Middle frontal gyrus (tissue), 1 donor: Measurements from ENCODE around the gene USP15.

ENCODE experiments used
- DNase-seq: peaks from one replicate; pipeline ENCODE4 v3.0.0-alpha.2; 2015; ENCODE audit warnings: low spot score; ENCODE audit errors: extremely low spot score

The USP15 gene

GRCh38 chr12:62279961-62280360 is 19.8 kb downstream of the USP15 start:
- no peak for DNase-seq

- DNase-seq: no peak
Measured at GRCh38 chr12:62282057-62282774, 22.0 kb downstream of the USP15 start.

GRCh38 chr12:62284749-62285148 is 24.5 kb downstream of the USP15 start:
- no peak for DNase-seq

GRCh38 chr12:62285284-62285683 is 25.1 kb downstream of the USP15 start:
- no peak for DNase-seq

DNA sequence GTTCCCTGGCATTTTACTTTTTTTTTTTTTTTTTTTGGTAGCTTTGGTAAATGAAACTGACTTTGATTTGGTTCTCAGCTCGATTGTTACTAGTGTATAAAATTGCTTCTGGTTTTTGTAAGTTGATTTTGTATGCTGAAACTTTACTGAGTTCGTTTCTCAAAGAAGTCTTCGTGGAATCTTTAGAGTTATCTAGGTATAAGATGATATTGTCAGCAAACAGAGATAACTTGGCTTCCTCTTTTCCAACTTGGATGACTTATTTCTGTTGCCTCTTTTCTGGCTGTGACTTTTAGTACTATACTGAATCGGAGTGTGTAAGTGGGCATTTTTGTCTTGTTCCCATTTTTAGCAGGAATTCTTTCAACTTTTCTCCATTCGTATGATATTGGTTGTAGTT is 28.1 kb downstream of the USP15 start:
- no peak for DNase-seq

DNA sequence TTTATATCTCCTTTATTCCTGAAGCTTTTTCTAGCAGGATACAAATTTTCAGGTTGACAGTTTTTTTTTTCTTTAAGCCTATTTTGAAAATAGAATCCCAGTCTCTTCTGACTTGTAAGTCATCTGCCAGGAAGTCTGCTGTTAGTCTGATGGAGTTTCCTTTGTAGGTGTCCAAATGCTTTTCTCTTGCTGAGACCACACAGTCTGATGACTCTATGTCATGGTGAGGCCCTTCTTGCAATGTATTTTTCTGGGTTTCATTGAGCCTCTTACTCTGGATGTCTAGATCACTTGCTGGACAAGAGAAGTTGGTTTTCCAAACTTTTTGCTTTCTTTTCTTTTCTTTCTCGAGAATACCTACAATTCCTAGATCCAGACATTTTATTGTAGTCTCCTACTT is 30.6 kb downstream of the USP15 start:
- DNase-seq: no peak

DNA sequence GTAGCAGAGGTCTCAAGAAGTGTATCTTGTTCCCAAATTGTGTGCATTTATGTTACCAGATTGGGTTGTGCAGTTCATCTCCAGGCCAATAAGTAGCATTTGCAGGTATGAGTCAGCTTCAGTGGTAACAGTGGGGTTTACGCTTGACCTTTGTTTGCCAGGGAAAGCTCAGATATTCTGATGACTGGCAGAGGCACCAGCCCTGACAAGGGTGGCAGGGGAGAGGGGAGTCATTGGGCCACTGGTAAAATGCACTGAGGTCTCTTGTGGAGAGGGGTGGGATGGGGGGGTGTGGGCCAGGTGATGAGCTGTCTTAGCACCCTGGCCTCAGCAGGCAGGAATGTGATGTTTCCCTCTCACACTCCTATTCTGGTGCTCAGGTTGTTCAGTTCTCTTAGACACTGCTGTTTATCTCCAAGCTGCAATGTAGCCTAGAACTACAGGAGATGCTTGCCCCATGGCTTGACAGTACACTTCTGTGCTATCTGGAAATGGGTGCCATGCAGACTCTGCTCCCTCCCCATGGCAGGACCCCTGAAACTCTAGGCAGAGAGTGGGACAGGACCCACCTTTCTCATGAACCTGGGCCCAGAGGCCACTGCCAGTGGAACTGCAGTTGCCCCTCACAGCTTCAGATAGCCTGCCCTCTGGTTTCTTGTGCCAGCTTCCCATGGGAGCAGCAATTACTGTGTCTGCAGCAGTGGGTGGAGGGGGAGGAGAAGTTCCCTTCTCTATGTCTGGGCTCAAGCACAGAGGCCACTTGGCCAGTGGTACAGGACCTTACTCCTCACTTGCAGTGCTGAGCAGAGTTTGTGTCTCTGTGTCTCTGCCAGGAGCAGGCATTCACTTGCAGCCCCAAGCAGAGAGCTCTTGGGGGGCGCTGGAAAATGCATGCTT is 31.9 kb downstream of the USP15 start:
- DNase-seq: no peak

GRCh38 chr12:62292761-62293344 is 32.6 kb downstream of the USP15 start:
- DNase-seq: no peak

- DNase-seq: no peak
Measured at GRCh38 chr12:62294378-62294777, 34.2 kb downstream of the USP15 start.

DNA sequence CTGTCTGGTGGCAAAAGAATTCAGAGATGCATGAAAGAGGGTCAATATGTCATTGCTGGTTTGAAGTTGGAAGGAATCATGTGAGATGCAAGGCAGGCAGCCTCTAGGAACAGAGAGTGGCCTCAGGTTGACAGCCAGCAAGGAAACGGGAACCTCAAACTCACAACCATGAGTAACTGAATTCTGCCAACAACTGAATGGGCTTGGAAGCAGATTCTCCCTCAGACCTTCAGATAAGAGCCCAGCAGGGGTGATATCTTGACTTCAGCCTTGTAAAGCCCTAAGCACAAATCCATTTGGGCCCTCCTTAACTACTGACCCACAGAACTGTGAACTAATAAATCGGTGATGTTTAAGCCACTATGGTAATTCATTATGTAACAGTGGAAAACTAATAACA is 35.8 kb downstream of the USP15 start:
- DNase-seq: no peak

DNA sequence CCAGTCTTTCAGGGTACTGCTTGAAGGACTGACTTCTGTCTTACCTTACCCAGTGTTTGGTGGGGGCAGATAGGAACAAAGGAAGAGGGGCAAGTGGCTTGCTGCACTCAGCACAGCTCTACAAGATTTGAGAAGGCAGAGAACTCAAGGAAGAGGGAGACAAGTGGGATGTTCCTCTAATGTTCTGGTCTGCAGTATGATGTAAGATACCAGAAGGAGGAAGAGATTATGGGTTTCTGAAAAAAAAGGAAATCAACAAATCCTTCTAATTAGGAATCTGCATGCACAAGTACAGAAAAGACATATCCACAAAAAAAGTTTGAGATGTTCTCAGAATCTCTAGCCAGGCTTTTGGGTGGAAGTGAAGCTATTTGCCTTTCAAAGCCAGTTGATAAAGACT is 37.1 kb downstream of the USP15 start:
- DNase-seq: no peak

- DNase-seq: no peak
Measured at GRCh38 chr12:62299617-62300016, 39.4 kb downstream of the USP15 start.

- no peak for DNase-seq
Measured at GRCh38 chr12:62301080-62301798, 41.0 kb downstream of the USP15 start.

GRCh38 chr12:62301799-62302133 is 41.6 kb downstream of the USP15 start:
- no peak for DNase-seq

DNA sequence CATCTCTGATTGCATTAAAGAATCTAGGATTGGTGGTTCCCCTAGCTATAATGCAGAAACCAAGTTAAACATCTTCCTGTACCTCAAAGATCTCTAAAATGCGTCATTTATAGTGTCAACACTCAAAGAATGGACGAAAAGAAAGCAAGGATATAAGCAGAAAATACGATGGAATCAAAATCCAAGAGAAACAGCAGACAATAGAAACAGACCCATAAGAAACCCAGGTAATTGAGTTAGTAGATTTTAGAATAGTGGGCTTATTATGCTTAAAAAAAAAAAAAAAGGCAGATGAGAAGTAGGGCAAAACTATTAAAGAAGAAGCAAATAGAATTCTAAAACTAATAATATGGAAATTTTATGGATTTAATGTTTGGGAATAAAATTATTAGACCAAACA is 44.4 kb downstream of the USP15 start:
- DNase-seq: no peak

GRCh38 chr12:62305778-62306177 is 45.6 kb downstream of the USP15 start:
- DNase-seq: no peak

DNA sequence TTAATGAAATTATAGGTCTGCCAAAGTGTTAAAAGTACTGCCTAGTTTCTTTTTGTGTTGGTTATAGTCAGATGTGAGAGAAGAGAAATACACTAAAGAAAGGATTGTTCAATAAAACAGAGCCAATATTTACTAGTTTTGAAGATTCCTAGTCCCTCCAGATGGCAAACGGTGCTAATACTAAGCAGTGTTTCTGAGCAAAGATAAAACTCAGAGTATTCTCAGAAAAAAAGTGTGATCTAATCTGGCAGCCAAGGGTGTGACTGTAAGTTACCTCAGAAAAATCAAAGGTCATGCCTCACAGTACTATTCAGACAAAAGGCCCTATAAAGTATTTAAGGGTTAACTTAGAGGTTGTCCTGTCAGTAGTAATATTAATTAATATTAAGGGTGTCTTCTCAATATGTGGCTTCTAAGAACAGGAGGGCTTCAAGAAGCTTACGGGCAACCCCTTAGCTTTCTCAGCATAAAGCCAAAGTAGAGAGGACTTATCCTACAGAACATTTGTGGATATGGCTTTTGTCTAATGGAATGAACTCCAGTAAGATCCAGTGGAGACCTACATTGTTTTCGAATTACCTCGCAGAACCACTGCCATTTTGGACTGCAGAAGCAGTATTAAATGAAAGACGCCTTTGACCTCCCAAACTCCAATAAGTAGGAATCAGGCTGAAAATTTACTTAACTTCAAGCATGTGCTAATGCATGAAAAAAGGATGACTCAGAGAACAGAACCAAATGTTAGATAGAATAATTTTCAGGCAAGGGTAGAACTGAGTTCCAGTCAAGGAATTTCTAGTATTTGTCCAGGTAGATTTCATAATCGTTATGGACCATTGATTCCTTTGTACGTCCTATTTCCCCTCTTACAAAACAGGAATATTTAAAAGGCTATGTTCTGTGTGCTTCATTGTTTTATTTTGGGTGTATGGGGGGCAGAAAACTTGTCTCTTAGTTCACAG is 46.6 kb downstream of the USP15 start:
- no peak for DNase-seq

DNA sequence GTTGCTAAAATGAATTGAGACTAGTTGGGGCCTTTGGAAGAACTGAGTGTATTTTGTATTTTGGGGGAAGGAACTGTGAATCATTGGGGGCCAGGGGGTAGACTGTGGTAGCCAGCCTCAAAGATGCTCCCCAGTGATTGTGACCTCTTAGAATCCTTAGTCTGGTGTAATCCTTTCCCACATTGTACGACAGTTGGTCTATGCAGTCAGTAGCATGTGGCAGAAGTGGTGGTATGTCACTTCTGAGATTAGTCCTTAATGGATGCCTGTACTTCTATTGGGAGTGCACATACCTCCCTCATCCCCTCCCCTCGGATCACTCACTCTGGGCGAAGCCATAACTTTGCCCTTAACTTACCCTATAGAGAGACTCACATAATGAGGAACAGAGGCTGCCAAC is 48.0 kb downstream of the USP15 start:
- no peak for DNase-seq

GRCh38 chr12:62313727-62314380 is 53.6 kb downstream of the USP15 start:
- DNase-seq: no peak

- DNase-seq: no peak
Measured at GRCh38 chr12:62317017-62317416, 56.8 kb downstream of the USP15 start.
